ENCODE results near the gene DYSF. TPM values are rescaled to one million over a fixed set of nuclear protein-coding genes. Genes with fewer than 3 reads are reported as not detected.

DYSF gene
- total RNA-seq, 1 experiment from 2014 or later, result 0.31 TPM

- DNase-seq (ENCODE audit: low read depth, low spot score) (no peak), ATAC-seq (no peak)
- TF ChIP-seq CTCF (IDR thresholded peaks at IDR 0.05), result no peak
- TF ChIP-seq POLR2AphosphoS5 (IDR thresholded peaks at IDR 0.05; ENCODE audit: low read depth, low read length), result no peak
- TF ChIP-seq TCF7L2 (IDR thresholded peaks at IDR 0.05; ENCODE audit: low read depth, low read length), result no peak
- TF ChIP-seq, protein P1, sequence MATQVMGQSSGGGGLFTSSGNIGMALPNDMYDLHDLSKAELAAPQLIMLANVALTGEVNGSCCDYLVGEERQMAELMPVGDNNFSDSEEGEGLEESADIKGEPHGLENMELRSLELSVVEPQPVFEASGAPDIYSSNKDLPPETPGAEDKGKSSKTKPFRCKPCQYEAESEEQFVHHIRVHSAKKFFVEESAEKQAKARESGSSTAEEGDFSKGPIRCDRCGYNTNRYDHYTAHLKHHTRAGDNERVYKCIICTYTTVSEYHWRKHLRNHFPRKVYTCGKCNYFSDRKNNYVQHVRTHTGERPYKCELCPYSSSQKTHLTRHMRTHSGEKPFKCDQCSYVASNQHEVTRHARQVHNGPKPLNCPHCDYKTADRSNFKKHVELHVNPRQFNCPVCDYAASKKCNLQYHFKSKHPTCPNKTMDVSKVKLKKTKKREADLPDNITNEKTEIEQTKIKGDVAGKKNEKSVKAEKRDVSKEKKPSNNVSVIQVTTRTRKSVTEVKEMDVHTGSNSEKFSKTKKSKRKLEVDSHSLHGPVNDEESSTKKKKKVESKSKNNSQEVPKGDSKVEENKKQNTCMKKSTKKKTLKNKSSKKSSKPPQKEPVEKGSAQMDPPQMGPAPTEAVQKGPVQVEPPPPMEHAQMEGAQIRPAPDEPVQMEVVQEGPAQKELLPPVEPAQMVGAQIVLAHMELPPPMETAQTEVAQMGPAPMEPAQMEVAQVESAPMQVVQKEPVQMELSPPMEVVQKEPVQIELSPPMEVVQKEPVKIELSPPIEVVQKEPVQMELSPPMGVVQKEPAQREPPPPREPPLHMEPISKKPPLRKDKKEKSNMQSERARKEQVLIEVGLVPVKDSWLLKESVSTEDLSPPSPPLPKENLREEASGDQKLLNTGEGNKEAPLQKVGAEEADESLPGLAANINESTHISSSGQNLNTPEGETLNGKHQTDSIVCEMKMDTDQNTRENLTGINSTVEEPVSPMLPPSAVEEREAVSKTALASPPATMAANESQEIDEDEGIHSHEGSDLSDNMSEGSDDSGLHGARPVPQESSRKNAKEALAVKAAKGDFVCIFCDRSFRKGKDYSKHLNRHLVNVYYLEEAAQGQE (IDR thresholded peaks at IDR 0.05; ENCODE audit: insufficient read depth in 1 of 2, low read depth in 2 of 2, low read length in 1 of 2), result no peak
- no peak for TF ChIP-seq SIN3A (IDR thresholded peaks at IDR 0.05; ENCODE audit: borderline replicate concordance, insufficient read depth, low read depth, low read length)
- H3K27ac ChIP-seq (ENCODE audit: low read length), result no peak overlapping the region
- ChIA-PET CTCF (interaction anchor here (1.9 kb wide), 1 partner anchor 213 kb away, joined by 5 read pairs; no protein-coding TSS in a partner anchor), POLR2A (interaction anchor here (0.5 to 0.6 kb wide), 2 partner anchors 304 to 421 kb away, joined by 3 to 4 read pairs; no protein-coding TSS in a partner anchor)
- in situ Hi-C loops (cut with HindIII; ENCODE audit: low pct_unique_long_range_greater_than_20kb, low sequenced_read_pairs), result no loop called here
- intact Hi-C loops (cut with micrococcal nuclease; ENCODE audit: unreplicated experiment), result loop anchor here (5.0 kb wide), 1 partner anchor 51 kb away; no protein-coding TSS in a partner anchor
- BruUV-seq (replicated peaks), result no TSS peak
- no peaks in the 10 kb centered on the region for H3K36me3 ChIP-seq (ENCODE audit: control insufficient read depth, insufficient read depth, low read length)
- no peaks in the 10 kb centered on the region for H3K9me3 ChIP-seq (ENCODE audit: control insufficient read depth, insufficient read depth, low read depth, low read length)
- no peak overlapping the region for H3K4me3 ChIP-seq (ENCODE audit: low read depth in 2 of 2, low read length in 2 of 2)
- no peaks in the 10 kb centered on the region; the same call in 1 of the 2 replicates for H3K27me3 ChIP-seq (ENCODE audit: control insufficient read depth, insufficient read depth, low read length)
- no peaks in the 10 kb centered on the region for H3K4me1 ChIP-seq (ENCODE audit: control insufficient read depth, insufficient read depth, low read length)
Observed at GRCh38 chr2:71513096-71513495, 59.7 kb downstream of the DYSF start.

GRCh38 chr2:71513721-71514120 is 60.4 kb downstream of the DYSF start:
- TF ChIP-seq SIN3A (IDR thresholded peaks at IDR 0.05; ENCODE audit: borderline replicate concordance, insufficient read depth, low read depth, low read length) (no peak), POLR2AphosphoS5 (IDR thresholded peaks at IDR 0.05; ENCODE audit: low read depth, low read length) (no peak), TCF7L2 (IDR thresholded peaks at IDR 0.05; ENCODE audit: low read depth, low read length) (no peak), CTCF (IDR thresholded peaks at IDR 0.05) (no peak)
- intact Hi-C loops (cut with micrococcal nuclease; ENCODE audit: unreplicated experiment) (loop anchor here (5.0 kb wide), 1 partner anchor 51 kb away; no protein-coding TSS in a partner anchor), in situ Hi-C loops (cut with HindIII; ENCODE audit: low pct_unique_long_range_greater_than_20kb, low sequenced_read_pairs) (no loop called here)
- H3K9me3 ChIP-seq (ENCODE audit: control insufficient read depth, insufficient read depth, low read depth, low read length), result no peaks in the 10 kb centered on the region
- DNase-seq (ENCODE audit: low read depth, low spot score) (no peak), ATAC-seq (no peak)
- POLR2A ChIA-PET, result no interaction called here
- H3K4me3 ChIP-seq (ENCODE audit: low read depth in 2 of 2, low read length in 2 of 2), result no peak overlapping the region
- no peaks in the 10 kb centered on the region for H3K4me1 ChIP-seq (ENCODE audit: control insufficient read depth, insufficient read depth, low read length)
- H3K27me3 ChIP-seq (ENCODE audit: control insufficient read depth, insufficient read depth, low read length), result no peaks in the 10 kb centered on the region; the same call in 1 of the 2 replicates
- no peak overlapping the region for H3K27ac ChIP-seq (ENCODE audit: low read length)
- CTCF ChIA-PET, result interaction anchor here (0.7 to 1.9 kb wide), 3 partner anchors 10 to 636 kb away, joined by 3 to 6 read pairs (median 5); no protein-coding TSS in a partner anchor
- no peaks in the 10 kb centered on the region for H3K36me3 ChIP-seq (ENCODE audit: control insufficient read depth, insufficient read depth, low read length)
- BruUV-seq (replicated peaks), result no TSS peak
